Duodenal mucosa (tissue), 2 donors: ENCODE data around the gene AMT.

Experiments
- H3K27ac ChIP-seq: one replicate; pipeline ENCODE4 v1.7.0; 2013; ENCODE audit warnings: low read depth, low read length
- H3K27me3 ChIP-seq, 2 donors: one replicate each; pipeline ENCODE4 v1.7.0; 2013; ENCODE audit warnings: low read length in 2 of 2, control low read depth in 1 of 2; ENCODE audit not compliant: insufficient read depth in 2 of 2, control insufficient read depth in 1 of 2
- H3K36me3 ChIP-seq, 2 donors: one replicate each; pipeline ENCODE4 v1.7.0; 2013; ENCODE audit warnings: low read length in 2 of 2, control low read depth in 1 of 2; ENCODE audit not compliant: insufficient read depth in 2 of 2, control insufficient read depth in 1 of 2
- H3K4me1 ChIP-seq, 2 donors: one replicate each; pipeline ENCODE4 v1.7.0; 2013; ENCODE audit warnings: low read length in 2 of 2, control low read depth in 1 of 2; ENCODE audit not compliant: insufficient read depth in 2 of 2, control insufficient read depth in 1 of 2
- H3K4me3 ChIP-seq, 2 donors: one replicate each; pipeline ENCODE4 v1.7.0; 2013; ENCODE audit warnings: low read length in 2 of 2, low read depth in 1 of 2
- H3K9ac ChIP-seq, 2 donors: one replicate each; pipeline ENCODE4 v1.7.0; 2013; ENCODE audit warnings: low read length in 2 of 2, low read depth in 1 of 2
- H3K9me3 ChIP-seq, 2 donors: one replicate each; pipeline ENCODE4 v1.7.0; 2013; ENCODE audit warnings: low read length in 2 of 2, control low read depth in 1 of 2; ENCODE audit not compliant: control insufficient read depth in 1 of 2

AMT gene

DNA sequence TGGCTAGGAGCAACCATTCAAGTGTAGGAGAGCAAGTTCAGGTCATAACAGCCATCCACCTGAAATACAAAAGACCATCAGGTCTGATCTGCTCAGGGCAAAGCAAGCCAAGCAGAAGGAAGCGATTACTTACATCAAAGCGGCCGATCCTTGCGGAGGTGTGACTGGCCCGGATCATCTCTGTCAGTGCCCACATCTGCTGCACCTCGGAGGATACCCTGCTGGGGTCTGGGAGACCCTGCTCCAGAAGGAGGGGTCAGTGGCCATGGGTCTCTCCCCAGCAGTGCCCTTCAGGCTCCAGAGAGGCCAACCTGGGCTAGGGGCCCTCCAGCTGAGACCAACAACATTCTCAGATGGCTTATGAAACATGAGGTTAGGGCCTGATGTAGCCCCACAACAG lies 2.5 kb upstream of the AMT start:
- no peak overlapping the region for H3K27ac ChIP-seq
- H3K36me3 ChIP-seq = peaks cover 0 to 19% of the 10 kb centered on the region in 2 donors
- H3K27me3 ChIP-seq = no peaks in the 10 kb centered on the region
- H3K4me3 ChIP-seq = no peak overlapping the region
- no peaks in the 10 kb centered on the region for H3K9me3 ChIP-seq
- H3K4me1 ChIP-seq = peaks cover 21 to 22% of the 10 kb centered on the region in 2 donors
- no peak overlapping the region for H3K9ac ChIP-seq

DNA sequence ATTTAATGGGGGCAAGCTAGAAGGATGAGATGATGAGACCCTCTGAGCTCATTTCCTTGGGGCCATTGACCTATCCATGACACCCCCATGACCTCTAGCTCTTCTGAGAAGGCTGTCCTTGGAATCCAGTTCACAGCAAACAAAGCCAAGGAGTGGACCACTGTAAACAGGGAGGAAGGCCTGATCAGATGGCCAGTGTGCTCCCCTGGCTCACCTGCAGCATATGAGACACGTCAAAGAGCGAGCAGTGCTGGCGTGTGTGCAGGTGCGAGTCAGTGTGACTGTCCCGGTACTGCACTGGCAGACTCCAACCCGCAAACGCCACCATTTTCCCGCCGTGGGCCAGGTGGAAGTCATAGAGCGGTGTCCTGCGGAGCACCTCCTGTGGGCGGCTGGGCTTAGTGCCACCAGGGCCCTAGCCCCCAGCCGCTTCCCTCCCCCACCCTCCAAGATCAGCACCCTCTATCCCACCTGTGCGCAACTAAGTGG lies 339 bp downstream of the AMT start:
- H3K4me1 ChIP-seq = peaks cover 21 to 22% of the 10 kb centered on the region in 2 donors
- no peak overlapping the region for H3K27ac ChIP-seq
- H3K4me3 ChIP-seq = peak overlapping the region; percentile 70 to 89
- H3K36me3 ChIP-seq = peaks cover 0 to 23% of the 10 kb centered on the region in 2 donors
- H3K9ac ChIP-seq = peak overlapping the region; percentile 55 to 74
- H3K27me3 ChIP-seq = no peaks in the 10 kb centered on the region
- H3K9me3 ChIP-seq = no peaks in the 10 kb centered on the region

DNA sequence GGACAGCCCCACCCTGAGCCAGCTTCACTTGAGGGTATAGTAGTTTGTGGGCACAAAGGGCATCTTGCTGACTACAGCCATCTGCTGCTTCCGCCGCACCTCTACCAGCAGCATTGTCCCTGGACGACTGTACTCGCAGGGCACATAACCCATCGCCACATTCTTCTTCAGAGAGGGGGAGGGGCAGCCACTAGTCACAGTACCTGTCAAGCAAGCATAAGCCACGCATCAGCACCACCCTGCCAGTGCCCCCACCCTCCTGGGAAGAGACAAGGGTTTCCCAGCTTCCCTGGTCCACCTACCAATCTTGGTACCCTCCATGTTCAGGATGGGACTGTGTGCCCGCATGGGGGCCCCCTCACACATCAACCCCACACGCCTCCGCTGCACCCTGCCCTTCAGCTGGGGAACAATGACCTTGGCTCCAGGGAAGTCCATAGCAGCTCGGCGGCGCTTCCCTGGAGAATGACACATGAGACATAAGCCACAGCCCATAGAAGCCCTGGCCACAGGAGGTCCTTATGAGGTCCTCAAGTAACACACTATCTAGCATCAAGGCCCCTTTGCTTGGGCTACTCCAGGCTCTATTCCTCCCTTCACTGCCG lies 4.7 kb downstream of the AMT start:
- H3K9me3 ChIP-seq = no peaks in the 10 kb centered on the region
- H3K4me3 ChIP-seq = no peak overlapping the region
- H3K27me3 ChIP-seq = no peaks in the 10 kb centered on the region
- H3K9ac ChIP-seq = no peak overlapping the region
- peaks cover 7 to 27% of the 10 kb centered on the region in 2 donors for H3K36me3 ChIP-seq
- H3K4me1 ChIP-seq = peaks cover 32 to 41% of the 10 kb centered on the region in 2 donors
- no peak overlapping the region for H3K27ac ChIP-seq

DNA sequence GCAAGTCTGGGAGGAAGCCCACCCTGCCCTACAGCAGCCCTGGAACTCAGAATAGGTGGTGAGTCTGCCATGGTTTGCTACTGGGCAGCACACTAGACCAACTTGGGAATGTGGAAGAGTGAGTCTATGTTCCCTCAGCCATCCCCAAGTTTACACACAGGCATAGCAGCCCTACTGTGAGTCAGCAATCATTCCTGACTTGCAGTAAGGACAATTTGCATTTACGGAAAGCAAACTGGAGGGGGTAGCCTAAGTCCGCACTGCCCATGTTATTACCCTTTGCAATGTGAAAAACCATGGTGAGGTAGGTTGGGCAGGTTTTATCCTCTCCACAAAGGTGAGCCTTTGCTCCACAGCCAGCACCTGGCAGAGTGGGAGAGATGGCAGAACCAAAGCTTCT lies 5.4 kb downstream of the AMT start:
- Histone ChIP-seq H3K4me1 (peaks cover 28 to 40% of the 10 kb centered on the region in 2 donors), H3K9ac (no peak overlapping the region), H3K9me3 (no peaks in the 10 kb centered on the region), H3K27ac (no peak overlapping the region), H3K36me3 (peaks cover 7 to 27% of the 10 kb centered on the region in 2 donors), H3K27me3 (no peaks in the 10 kb centered on the region), H3K4me3 (no peak overlapping the region)

DNA sequence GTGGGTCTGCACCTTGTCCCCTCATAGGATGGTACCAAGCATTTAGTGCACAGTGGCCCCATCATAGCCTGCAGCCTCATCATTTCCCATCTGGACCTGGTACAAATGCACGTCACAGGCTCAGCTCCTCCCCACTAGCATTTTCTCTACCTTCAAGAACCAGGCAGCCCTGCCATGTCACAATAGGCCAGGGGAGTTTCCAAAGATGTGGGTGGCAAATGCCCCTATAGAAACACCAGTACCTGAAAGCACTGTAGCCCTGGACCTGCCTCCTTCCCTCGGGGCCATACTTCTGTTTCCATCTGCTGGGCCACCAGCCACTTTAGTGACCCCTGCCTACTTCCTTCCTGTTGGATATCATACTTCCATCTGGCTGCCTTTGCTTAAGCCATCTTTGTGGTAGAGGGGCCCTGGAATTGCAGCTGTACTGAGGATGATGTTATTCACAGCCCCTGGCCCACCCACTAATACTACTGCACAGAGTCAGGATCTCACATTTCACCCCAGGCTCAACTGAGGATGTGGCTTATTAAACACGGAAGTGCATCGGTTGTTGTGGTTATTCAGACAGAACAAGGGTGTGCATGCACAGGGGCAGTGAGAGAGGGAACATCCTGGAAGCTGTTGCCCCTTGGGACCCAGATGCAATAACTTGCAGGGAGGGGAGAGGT lies 6.2 kb downstream of the AMT start:
- H3K9ac ChIP-seq = no peak overlapping the region
- H3K27ac ChIP-seq = no peak overlapping the region
- H3K4me3 ChIP-seq = no peak overlapping the region
- H3K9me3 ChIP-seq = no peaks in the 10 kb centered on the region
- peaks cover 7 to 27% of the 10 kb centered on the region in 2 donors for H3K36me3 ChIP-seq
- H3K27me3 ChIP-seq = no peaks in the 10 kb centered on the region
- H3K4me1 ChIP-seq = peaks cover 20 to 34% of the 10 kb centered on the region in 2 donors

DNA sequence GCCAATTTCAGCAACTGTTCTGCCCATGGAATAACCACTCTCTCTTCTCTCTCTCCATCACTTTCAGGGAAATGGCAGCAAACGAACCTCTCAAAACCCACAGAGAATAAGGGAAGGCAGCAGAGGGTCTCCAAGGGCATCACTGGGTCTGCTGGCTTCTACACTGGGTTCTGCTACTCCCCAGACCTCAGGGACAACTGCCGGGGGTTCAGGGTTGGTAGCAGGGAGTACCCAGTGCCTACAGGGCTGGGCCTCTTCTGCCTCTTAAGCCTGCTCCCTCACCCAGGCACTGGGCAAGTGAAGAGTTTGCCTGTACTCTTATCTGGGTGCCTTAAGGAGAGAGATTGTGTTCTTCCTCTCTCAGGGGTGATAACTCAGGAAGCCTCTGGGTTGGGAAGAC lies 7.5 kb downstream of the AMT start:
- Histone ChIP-seq H3K27ac (no peak overlapping the region), H3K4me1 (peaks cover 26 to 42% of the 10 kb centered on the region in 2 donors)

DNA sequence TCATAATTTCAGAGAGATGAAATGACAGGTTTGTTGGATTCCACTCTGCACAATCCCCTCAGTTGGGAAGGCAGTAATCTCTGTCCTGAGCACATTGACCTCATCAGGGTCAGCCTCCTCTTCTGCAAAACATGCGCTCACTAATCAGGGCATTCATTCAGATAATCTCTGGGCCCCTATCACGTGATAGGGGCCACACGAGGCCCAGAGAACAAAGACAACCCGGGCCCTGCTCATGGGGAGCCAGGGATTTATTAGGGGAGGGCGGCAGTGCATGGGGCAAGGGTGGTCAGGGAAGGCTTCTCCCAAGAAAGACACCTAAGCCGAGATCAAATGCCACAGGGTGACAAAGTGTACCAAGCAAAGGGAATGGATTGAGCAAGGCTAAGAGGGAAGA lies 8.9 kb downstream of the AMT start:
- peak overlapping the region; percentile 82 to 96 for H3K4me3 ChIP-seq
- H3K27me3 ChIP-seq = no peaks in the 10 kb centered on the region
- H3K36me3 ChIP-seq = peaks cover 7 to 27% of the 10 kb centered on the region in 2 donors
- H3K9me3 ChIP-seq = no peaks in the 10 kb centered on the region
- peaks cover 31 to 47% of the 10 kb centered on the region in 2 donors for H3K4me1 ChIP-seq
- H3K27ac ChIP-seq = no peak overlapping the region
- H3K9ac ChIP-seq = peak overlapping the region; percentile 96 to 99

More for the DNA sequence above, 7.5 kb downstream of the AMT start:
- H3K4me3 ChIP-seq = no peak overlapping the region
- peaks cover 7 to 27% of the 10 kb centered on the region in 2 donors for H3K36me3 ChIP-seq
- no peaks in the 10 kb centered on the region for H3K27me3 ChIP-seq
- H3K9me3 ChIP-seq = no peaks in the 10 kb centered on the region
- no peak overlapping the region for H3K9ac ChIP-seq

DNA sequence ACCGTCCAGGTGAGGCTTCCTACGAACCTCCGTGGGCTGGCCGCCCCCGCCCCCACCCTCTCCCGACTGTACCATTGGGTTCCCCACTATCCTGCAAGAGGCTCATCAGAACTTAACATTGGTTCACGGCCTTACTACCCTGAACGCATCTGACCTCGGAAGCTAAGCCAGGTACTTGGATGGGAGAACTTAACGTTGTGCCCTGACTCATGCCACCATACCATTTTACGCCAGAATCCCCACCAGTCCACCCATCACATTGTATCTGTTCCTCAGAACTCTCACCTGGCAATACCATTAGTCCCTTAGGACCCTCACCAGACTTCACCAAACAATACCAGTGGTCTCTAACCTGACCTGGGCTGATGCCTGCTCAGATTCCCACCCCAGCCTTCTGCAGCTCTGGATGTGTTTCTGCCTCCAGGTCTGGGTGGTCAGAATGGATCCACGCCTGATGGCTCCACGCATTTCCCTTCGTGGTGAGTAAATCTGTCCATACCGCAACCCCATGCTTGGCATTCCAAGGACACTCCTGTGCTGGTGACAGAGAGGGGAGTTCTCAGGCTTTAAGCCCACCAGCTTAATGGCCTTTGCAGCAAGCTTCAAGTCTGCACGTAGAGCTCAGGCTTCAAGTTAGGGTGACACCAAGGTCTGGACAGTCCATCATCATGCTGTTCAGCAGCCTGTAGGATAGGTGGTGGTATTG lies 9.5 kb downstream of the AMT start:
- peak overlapping the region; percentile 96 to 99 for H3K9ac ChIP-seq
- peak overlapping the region; percentile 82 to 96 for H3K4me3 ChIP-seq
- H3K4me1 ChIP-seq = peaks cover 32 to 48% of the 10 kb centered on the region in 2 donors
- H3K36me3 ChIP-seq = peaks cover 7 to 27% of the 10 kb centered on the region in 2 donors
- H3K27ac ChIP-seq = peak overlapping the region; percentile 84
- no peaks in the 10 kb centered on the region for H3K9me3 ChIP-seq
- no peaks in the 10 kb centered on the region for H3K27me3 ChIP-seq

DNA sequence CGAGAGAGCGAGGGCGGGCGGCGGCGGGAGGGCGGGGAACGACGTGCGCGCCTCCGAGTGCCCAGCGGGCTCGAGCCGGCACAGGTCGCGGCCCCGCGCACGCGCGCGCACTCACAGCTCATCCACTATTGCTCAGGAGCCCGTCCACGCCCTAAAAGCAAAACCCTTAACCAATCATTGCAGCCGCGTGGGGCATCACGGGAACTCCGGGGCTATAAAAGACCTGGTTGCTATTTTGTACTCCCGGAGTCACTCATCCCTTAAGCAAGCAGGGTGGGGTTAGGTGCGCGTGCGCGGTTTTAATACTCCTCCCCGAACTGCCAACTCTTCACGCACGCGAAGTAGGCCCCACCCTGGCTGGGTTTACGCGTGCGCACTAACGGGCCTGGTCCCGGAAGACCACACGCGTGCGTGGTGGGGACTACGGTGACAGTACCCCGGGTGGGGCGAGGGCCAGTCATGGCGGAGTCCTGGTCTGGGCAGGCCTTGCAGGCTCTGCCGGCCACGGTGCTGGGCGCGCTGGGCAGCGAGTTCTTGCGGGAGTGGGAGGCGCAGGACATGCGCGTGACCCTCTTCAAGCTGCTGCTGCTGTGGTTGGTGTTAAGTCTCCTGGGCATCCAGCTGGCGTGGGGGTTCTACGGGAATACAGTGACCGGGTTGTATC lies 10.2 kb downstream of the AMT start, which contains the start of the genes RHOA and TCTA:
Gene RHOA, minus strand, starts transcription at position 9 of the 664 bp plus-strand sequence. CDS start 36,387 bp downstream, outside the sequence.
Gene TCTA, plus strand, starts transcription at position 456 of the 664 bp plus-strand sequence. Its CDS starts 4 bp downstream, at position 460.
- Histone ChIP-seq H3K4me1 (peaks cover 35 to 51% of the 10 kb centered on the region in 2 donors), H3K9me3 (no peaks in the 10 kb centered on the region), H3K27ac (peak within 1 kb of the TSS; percentile 98), H3K27me3 (no peaks in the 10 kb centered on the region), H3K36me3 (peaks cover 7 to 24% of the 10 kb centered on the region in 2 donors), H3K4me3 (peak within 1 kb of the TSS; percentile 82 to 96), H3K9ac (peak within 1 kb of the TSS; percentile 96 to 99)
